Pancreas (tissue), 10 donors: ENCODE results near the gene AKAP13. TPM values are rescaled to one million over a fixed set of nuclear protein-coding genes. Genes with fewer than 3 reads are reported as not detected.
"Not testable (repeated sequence)": the region's sequence is repeated elsewhere in the genome, so short reads cannot be mapped to it uniquely, and the experiment has no call there.

ENCODE experiments used
- ATAC-seq, 4 donors: fragments of 200-7000 bp; cut with Tn5 transposase; one replicate each; pipeline versions ENCODE4 v1.8.0 to v1.9.1; 2020; ENCODE audit warnings: mild to moderate bottlenecking in 4 of 4, moderate library complexity in 4 of 4
- DNase-seq, 6 donors: peaks; one replicate each; pipeline ENCODE4 v3.0.0-alpha.2; 2020
- FAIRE-seq: peaks from 2 replicates; lab custom pipeline; 2012; peaks lifted over from hg19 to GRCh38; lab: Jason Lieb, UNC
- H3K27ac ChIP-seq, 4 donors: fragments of 200-600 bp; sonication (generic); 1 replicate in 3 of 4; 2 replicates in 1 of 4; pipeline versions ENCODE4 v1.5.0 to v1.8.0; 2020
- H3K27me3 ChIP-seq, 4 donors: fragments of 200-600 bp; one replicate each; pipeline ENCODE4 v1.8.0; 2021
- H3K36me3 ChIP-seq, 3 donors: fragments of 200-600 bp; sonication (generic) in 1 of 3; one replicate each; pipeline versions ENCODE4 v1.5.0 to v1.8.0; 2020 to 2021
- H3K4me1 ChIP-seq, 3 donors: fragments of 200-600 bp; one replicate each; pipeline ENCODE4 v1.8.0; 2021
- H3K4me3 ChIP-seq, 4 donors: fragments of 200-600 bp; sonication (generic) in 2 of 4; one replicate each; pipeline versions ENCODE4 v1.5.0 to v1.8.0; 2020 to 2021
- H3K9me3 ChIP-seq, 4 donors: fragments of 200-600 bp; one replicate each; pipeline ENCODE4 v1.8.0; 2021
- WGBS, 2 donors: extraction: QIAGEN DNeasy Blood & Tissue Kit; methylation state at CpG; one replicate each; pipeline ENCODE4 v1.1.7; 2013; 5-methylcytosine and 5-hydroxymethylcytosine counted together
- intact Hi-C, 3 donors: fragments of 100-400 bp; cut with DNase I; formaldehyde crosslinking; loops; one replicate each; pipeline versions ENCODE4 v1.11.1 to v1.14.2; 2022
- polyA plus RNA-seq, 2 donors: library from polyadenylated mRNA; stranded (reverse); fragments of 200-250 nt; gene quantifications; one replicate each; pipeline ENCODE4 v1.2.3, GENCODE V29; 2013
- total RNA-seq, 6 donors: library from RNA; stranded (reverse); fragmentation: NEBNext Ultra II Directional in 4 of 6; extraction: Animal tissue kit (Norgen Biotek cat#: 25700) in 4 of 6; gene quantifications; one replicate each; pipeline versions ENCODE4 v1.2.1 to v1.2.4, GENCODE V29; 2021 to 2023
- TF ChIP-seq, protein P1 (sequence below), 4 donors: fragments of 200-600 bp; sonication (generic) in 3 of 4; IDR thresholded peaks; one replicate each; pipeline versions ENCODE4 v1.5.0 to v1.8.0; 2021; ENCODE audit warnings: antibody characterized with exemption in 4 of 4
- donor health status: healthy with polysubstance abuse.
- donor health status: DM: no; HTN: no; CAD: no; lungs with moderate emphysema.
- donor health status: DM: no; HTN: no; CAD: no.
- donor health status: control.
- donor health status: control.
- donor health status: Bipolar disorder and iron deficiency.
- donor health status: DM: yes; HTN: yes; CAD: no.
- donor health status: DM: no; HTN: no; CAD: no.
- donor health status: DM: no; HTN: no; CAD: no.
- donor health status: DM: yes; HTN: yes; CAD: no.

The AKAP13 gene
- total and polyA plus RNA-seq, 8 donors: 64.9 to 139 (median 89.9) TPM

DNA sequence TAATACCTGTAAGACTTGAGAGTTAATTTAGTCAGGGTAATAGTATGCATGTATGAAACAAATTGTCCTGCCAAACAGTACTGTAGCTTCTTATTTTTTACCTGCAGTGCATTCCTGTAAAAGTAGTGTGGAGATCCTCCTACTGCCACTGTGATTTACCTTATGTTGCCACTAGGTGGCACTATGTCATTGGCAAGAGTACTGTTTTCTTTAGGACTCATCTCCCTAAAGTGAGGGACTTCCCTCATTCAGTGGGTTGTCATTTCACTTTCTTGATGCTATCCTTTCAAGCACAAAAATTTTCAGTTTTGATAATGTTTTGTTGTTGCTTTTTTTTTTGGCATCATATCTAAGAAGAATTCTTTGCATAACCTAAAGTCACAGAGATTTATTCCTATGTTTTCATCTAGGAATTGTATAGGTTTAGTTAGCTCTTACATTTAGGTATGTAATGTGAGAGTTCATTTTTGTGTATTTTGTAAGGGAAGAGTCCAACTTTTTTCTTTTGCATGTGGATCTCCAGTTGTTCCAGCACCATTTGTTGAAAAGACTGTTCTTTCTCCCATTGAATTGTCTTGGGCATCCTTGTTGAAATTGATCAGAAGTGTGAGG is 105.7 kb downstream of the AKAP13 start:
- no peak overlapping the region for H3K4me3 ChIP-seq
- no peaks in the 10 kb centered on the region for H3K9me3 ChIP-seq
- ATAC-seq: peak; percentile 78 to 94 (median 92)
- H3K36me3 ChIP-seq: no peaks in the 10 kb centered on the region
- intact Hi-C loops: no loop called here
- H3K4me1 ChIP-seq: peaks cover 0 to 4% (median 0%) of the 10 kb centered on the region in 3 donors
- FAIRE-seq: peak; percentile 93
- no peak overlapping the region for H3K27ac ChIP-seq
- TF ChIP-seq, protein P1, sequence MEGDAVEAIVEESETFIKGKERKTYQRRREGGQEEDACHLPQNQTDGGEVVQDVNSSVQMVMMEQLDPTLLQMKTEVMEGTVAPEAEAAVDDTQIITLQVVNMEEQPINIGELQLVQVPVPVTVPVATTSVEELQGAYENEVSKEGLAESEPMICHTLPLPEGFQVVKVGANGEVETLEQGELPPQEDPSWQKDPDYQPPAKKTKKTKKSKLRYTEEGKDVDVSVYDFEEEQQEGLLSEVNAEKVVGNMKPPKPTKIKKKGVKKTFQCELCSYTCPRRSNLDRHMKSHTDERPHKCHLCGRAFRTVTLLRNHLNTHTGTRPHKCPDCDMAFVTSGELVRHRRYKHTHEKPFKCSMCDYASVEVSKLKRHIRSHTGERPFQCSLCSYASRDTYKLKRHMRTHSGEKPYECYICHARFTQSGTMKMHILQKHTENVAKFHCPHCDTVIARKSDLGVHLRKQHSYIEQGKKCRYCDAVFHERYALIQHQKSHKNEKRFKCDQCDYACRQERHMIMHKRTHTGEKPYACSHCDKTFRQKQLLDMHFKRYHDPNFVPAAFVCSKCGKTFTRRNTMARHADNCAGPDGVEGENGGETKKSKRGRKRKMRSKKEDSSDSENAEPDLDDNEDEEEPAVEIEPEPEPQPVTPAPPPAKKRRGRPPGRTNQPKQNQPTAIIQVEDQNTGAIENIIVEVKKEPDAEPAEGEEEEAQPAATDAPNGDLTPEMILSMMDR (IDR thresholded peaks at IDR 0.05): peak; percentile 66 to 86 (median 73)
- no peaks in the 10 kb centered on the region for H3K27me3 ChIP-seq
- DNase-seq: peak in 3 of 6 donors; percentile 35 to 64 (median 55)

DNA sequence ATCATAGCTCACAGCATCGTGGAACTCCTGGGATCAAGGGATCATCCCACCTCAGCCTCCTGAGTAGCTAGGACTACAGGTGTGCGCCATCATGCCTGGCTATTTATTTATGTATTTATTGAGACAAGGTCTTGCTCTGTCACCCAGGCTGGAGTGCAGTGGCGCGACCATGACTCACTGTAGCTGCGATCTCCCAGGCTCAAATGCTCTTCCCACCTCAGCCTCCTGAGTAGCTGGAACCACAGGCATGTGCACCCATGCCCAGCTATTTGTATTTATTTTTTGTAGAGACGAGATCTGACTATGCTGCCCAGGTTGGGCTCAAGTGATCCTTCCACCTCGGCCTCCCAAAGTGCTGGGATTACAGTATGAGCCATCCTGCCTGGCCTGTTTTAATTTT is 107.4 kb downstream of the AKAP13 start:
- H3K4me1 ChIP-seq, intact Hi-C loops, ATAC-seq, H3K36me3 ChIP-seq, H3K27me3 ChIP-seq, FAIRE-seq, H3K4me3 ChIP-seq, H3K9me3 ChIP-seq, DNase-seq, H3K27ac ChIP-seq: not testable (repeated sequence)
- WGBS, 2 donors: 80 to 81% methylated on average over 7 of the region's 7 CpGs

DNA sequence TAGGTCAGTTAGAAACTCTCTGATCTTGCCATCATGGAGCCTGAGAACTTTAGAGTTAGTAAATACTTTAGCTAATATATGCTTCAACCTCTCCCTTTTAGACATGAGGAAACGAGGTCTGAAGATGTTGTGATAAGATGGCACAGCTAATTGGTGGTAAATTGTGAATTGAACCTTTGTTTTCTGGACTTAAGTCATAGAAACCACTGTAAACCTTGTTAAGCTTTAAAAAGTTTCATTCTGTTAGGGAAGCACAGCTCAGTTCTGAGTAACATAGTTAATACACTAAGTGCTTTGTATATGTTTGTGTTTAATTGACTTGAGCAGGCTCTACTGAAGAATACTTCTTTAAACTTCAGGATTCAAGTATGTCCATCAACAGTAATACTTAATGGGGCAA is 108.6 kb downstream of the AKAP13 start:
- H3K27me3 ChIP-seq: no peaks in the 10 kb centered on the region
- 42 to 56% methylated on average over 1 of the region's 1 CpG for WGBS, 2 donors
- H3K4me1 ChIP-seq: no peaks in the 10 kb centered on the region
- TF ChIP-seq, protein P1 (IDR thresholded peaks at IDR 0.05): no peak
- no peak for DNase-seq
- no peak for FAIRE-seq
- no peak overlapping the region for H3K4me3 ChIP-seq
- intact Hi-C loops: no loop called here
- no peaks in the 10 kb centered on the region for H3K36me3 ChIP-seq
- H3K9me3 ChIP-seq: no peaks in the 10 kb centered on the region
- H3K27ac ChIP-seq: no peak overlapping the region
- ATAC-seq: no peak

DNA sequence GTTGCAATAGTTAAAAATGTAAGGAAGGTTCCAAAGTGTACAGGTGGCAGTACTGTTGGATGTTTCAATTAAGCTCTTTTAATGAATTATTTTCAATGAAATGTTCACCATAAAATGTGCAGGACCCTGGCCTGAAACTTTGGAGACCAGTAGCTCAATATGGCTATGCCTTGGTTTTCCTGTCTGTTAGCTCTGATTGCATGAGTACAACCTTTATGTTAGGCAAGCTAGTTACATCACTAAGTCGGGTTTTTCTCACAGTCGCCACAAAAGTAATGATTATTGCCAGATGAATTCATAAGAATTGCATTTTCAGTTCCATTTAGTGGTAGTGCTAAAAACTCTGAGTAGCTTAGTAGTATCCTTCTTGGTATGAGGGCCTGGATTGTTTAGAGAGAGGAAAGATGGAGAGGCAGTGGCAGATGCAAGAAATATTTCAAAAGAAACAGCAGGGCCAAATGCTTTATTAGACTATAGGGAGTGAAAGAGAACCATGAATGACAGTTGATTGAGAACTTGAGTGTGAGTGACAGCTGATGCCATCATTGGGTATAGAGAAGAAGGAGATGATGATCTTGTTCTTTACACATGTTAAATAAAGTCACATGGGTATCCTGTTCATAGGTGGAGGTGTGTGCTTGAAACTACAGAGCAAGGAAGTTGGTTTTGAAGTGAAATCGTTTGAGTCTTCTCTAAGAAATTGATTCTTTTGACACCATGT is 109.5 kb downstream of the AKAP13 start:
- no peak for DNase-seq
- FAIRE-seq: no peak
- H3K4me3 ChIP-seq: no peak overlapping the region
- TF ChIP-seq, protein P1 (IDR thresholded peaks at IDR 0.05): no peak
- no peak overlapping the region for H3K27ac ChIP-seq
- no peaks in the 10 kb centered on the region for H3K9me3 ChIP-seq
- no peaks in the 10 kb centered on the region for H3K36me3 ChIP-seq
- no peaks in the 10 kb centered on the region for H3K27me3 ChIP-seq
- H3K4me1 ChIP-seq: no peaks in the 10 kb centered on the region
- WGBS, 2 donors: 68 to 80% methylated on average over 3 of the region's 3 CpGs
- intact Hi-C loops: no loop called here
- no peak for ATAC-seq

DNA sequence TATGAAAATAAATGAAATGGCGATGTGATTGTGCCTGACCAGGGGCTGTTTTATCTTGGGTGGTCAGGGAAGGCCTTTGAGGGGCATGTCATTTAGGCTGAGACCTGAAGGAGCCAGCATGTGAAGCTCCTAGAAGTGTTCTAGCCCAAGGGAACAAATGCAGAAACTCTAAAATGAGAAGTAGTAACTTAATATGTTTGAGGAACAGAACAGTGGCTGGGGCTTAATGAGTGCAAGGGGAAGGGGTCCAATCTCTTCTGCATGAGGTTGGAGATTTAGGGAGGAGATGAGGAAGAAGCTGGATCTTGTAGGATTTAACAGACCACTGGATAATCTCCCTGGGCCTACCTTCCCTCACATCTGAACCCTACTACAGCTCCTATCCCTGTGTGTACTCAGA is 110.5 kb downstream of the AKAP13 start:
- H3K27me3 ChIP-seq: no peaks in the 10 kb centered on the region
- H3K9me3 ChIP-seq: no peaks in the 10 kb centered on the region
- H3K27ac ChIP-seq: no peak overlapping the region
- FAIRE-seq: no peak
- no peak for DNase-seq
- no peak for ATAC-seq
- whole genome bisulfite sequencing, 2 donors: 56 to 68% methylated on average over 1 of the region's 1 CpG
- no peaks in the 10 kb centered on the region for H3K36me3 ChIP-seq
- TF ChIP-seq, protein P1 (IDR thresholded peaks at IDR 0.05): no peak
- no peak overlapping the region for H3K4me3 ChIP-seq
- intact Hi-C loops: no loop called here
- H3K4me1 ChIP-seq: no peaks in the 10 kb centered on the region
